Smooth muscle cell of the pulmonary artery (primary cell): ENCODE results near the gene NKAIN1. TPM values are rescaled to one million over a fixed set of nuclear protein-coding genes. Genes with fewer than 3 reads are reported as not detected.

Experiments
- total RNA-seq: library from RNA; depleted of rRNA; stranded (reverse); fragments of >200 nt; gene quantifications from 2 replicates; pipeline ENCODE4 v1.2.3, GENCODE V29; 2014

The NKAIN1 gene
- total RNA-seq: 0.26 and 0.40 TPM in 2 replicates

DNA sequence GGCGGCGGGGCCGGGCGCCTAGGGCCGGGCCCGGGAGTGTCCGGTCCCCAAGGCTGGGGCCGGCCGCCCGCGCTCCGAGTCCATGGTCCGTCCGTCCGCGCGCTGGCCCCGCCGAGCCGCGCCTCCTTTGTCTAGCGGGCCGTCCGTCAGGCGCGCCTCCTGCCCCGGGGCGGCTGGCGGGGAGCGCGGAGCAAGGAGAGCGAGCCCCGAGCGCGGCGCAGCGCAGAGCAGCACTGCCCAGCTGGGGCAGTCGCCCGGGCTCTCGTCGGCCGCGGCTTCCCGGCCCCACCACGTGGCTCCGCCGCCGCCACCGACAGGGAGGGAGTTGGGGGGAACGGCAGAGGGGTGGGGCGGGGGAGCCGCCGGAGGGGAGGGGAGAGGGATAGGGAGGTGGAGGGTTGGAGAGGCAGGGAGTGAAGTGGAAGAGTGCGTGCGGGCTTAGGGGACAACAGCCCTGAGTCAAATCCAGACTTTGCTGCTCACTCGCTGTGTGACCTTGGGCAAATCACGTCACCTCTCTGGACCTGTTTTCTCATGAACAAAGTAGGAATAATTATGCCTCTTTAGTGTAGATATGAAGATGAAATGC lies at the start of gene NKAIN1:
NKAIN1 (minus strand) TSS at position 235 of the 589 bp plus-strand sequence. CDS start 340 bp downstream, outside the sequence.

Other genes with a start within 250 kb of the NKAIN1 start
- 73.5 and 81.4 TPM in 2 replicates for gene PUM1, start 174.2 kb downstream of the NKAIN1 start, total RNA-seq
- 62.0 and 69.6 TPM in 2 replicates for gene SNRNP40, start 56.9 kb upstream of the NKAIN1 start, total RNA-seq
- 22.2 and 28.5 TPM in 2 replicates for gene ZCCHC17, start 57.1 kb upstream of the NKAIN1 start, total RNA-seq
- 7.5 and 40.1 TPM in 2 replicates for gene FABP3, start 133.2 kb upstream of the NKAIN1 start, total RNA-seq
- gene SERINC2, start 173.3 kb upstream of the NKAIN1 start, total RNA-seq: 4.0 and 13.4 TPM in 2 replicates